COLO829 (cell line): ENCODE data around the gene DYNLRB1.
"Not testable (repeated sequence)": the region's sequence is repeated elsewhere in the genome, so short reads cannot be mapped to it uniquely, and the experiment has no call there.

ENCODE experiments used
- DNase-seq: peaks from one replicate; pipeline ENCODE4 v3.0.0; 2012; ENCODE audit warnings: low spot score

DYNLRB1 gene

DNA sequence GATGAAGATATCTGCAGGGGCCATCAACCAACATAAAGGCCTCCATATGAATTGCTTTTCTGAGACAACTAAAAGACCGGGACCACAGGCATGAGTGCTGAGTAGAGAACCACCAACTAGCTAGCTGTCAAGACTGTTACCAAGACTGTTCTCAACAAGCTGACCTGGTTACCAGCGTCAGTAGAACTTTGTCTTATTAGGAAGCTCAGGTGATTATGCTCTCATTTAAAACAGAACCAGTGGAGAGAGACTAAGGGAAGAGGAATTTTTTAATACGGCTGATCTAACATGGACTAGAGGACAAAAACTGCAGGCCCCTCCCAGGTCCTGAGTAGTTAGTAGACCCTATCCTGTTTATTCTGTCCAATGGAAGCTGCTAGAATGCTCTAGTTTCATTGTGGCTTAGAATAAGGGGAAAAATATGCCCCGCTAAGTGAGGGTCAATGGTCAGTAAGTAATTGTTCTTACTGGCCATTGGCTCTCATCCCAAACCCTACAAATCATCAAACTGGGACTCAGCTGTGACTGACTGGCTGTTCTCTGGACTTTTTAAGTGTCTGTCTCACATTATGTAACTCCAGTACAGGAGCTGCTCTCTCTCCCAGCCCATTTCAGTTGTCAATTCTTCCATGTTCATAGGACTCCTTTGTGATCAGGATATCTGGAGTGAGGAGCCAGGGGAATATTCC, 3.8 kb upstream of the DYNLRB1 start:
- no peak for DNase-seq

DNA sequence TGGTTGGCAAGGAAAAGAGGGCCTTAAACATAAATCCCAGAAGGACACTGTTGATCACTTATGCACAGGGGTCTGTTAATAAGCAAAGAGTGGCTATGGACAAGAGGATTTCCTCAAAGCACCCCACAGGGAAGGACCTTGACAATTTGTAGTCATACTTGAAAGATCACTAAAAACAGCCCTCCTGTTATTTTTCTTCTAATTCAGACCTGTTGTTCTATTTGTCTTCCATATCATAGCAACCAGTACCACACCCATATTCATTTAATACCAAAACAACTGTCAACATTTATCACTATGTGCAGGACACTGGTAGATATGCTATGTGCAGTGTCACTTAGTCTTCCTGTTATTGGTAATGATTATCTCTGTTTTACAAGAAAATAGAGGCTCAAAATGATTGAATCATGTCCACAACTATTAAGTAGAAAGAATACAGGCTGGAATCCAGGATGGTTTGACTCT, 3.2 kb upstream of the DYNLRB1 start:
- DNase-seq = no peak

DNA sequence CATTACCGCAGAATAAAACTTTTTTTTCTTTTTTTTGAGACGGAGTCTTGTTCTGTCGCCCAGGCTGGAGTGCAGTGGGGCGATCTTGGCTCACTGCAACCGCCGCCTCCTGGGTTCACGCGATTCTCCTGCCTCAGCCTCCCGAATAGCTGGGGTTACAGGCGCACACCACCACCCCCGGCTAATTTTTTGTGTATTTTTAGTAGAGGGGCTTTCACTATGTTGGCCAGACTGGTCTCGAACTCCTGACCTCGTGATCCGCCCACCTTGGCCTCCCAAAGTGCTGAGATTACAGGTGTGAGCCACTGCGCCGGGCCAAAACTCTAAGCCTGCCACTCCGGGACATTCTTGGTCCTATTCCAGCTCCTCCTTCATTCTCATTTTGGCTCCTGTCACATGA, 2.2 kb upstream of the DYNLRB1 start:
- not testable (repeated sequence) for DNase-seq

DNA sequence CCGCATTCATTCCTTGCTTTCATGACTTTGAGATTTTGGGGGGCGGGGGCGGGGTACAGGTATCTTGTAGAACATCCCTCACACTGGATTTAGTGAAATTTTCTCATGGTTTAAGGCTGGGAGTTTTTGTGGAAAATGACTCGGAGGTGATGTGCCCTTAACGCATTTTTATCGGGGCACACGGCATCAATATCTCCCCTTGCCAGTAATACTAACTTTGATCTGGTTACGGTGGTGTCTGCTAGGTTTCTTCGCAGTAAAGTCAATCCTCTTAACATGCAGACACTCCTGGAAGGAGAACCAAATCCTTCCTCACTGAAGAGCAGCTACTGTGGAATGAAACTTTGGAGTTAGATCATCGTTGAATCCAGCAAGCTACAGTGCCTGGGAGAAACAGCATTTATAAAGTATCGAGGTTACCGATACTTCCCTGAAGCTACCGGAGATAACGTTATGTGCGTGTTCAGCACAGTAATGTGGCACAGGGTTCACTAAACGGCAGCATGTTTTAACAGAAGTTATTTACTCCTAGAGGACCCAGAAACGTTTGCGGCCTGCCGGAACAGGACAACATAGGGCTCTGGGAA, 1.2 kb upstream of the DYNLRB1 start:
- no peak for DNase-seq

DNA sequence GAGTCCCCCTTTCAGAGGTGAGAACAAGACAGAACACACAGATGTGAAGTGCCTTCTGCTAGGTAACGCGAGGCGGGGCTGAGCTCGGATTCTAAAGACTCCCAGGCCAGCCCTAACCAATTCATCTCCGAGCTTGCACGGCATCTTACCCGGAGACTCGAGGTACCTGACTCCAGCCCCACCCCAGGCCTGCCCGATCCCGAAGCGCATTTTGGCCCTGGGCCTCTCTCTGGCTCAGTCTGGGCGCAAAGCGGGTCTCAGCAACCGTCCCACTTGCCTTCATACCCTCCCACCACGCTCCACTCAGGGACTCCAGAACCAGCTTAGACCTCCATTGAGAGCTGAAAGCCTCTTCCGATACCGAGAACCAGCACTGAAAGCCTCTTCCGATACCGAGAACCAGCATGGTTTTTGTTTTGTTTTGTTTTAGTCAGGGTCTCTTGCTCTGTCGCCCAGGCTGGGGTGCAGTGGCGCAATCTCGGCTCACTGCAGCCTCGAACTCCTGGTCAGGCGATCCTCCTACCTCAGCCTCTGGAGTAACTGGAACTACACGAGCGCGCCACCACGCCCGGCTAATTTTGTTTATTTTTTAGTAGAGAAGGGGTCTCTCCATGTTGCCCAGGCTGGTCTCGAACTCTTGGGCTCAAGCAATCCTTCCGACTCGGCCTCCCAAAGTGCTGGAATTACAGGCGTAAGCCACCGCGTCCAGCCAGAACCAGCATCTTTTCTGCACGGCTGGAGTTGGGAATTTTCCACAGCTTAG, 557 bp upstream of the DYNLRB1 start:
- DNase-seq = no peak

DNA sequence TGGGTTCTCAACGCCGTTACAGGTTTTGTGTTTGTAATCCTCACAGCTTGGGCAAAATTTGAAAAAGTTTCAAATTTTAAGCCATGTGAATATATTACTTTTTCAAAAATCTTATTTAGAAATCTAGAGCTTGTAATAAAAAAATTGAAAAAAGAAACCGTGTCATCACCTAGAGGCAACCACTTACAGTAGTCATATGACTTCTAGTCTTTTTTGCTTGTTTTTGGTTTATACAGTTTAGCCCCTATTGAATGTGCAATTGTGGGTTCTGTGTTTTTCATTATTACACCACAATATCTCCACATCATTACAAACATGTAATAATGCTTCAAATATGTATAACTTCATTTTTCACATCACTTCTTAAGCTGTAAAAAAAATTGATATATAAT, 888 bp downstream of the DYNLRB1 start:
- DNase-seq = no peak

DNA sequence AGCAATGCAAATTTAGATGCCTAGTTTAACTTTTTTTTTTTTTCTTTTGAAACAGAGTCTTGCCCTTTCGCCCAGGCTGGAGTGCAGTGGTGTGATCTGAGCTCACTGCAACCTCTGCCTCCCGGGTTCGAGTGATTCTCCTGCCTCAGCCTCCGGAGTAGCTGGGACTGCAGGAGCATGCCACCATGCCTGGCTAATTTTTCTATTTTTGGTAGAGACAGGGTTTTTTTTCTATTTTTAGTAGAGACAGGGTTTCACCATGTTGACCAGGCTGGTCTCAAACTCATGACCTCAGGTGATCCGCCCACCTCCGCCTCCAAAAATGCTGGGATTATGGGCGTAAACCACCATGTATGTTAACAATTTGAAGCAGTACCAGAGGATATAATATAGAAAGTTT, 2.6 kb downstream of the DYNLRB1 start:
- not testable (repeated sequence) for DNase-seq

DNA sequence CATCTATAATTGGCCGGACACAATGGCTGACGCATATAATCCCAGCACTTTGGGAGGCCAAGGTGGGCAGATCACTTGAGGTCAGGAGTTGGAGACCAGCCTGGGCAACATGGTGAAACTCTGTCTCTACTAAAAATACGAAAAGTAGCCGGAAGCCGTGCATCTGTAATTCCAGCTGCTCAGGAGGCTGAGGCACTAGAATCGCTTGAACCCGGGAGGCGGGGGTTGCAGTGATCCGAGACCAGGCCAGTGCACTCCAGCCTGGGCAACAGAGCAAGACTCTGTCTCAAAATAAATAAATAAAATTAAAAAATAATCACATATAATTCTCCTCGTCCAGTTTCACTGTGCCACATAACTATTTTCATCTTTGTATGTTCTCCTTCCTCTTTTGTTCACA, 3.6 kb downstream of the DYNLRB1 start:
- not testable (repeated sequence) for DNase-seq

DNA sequence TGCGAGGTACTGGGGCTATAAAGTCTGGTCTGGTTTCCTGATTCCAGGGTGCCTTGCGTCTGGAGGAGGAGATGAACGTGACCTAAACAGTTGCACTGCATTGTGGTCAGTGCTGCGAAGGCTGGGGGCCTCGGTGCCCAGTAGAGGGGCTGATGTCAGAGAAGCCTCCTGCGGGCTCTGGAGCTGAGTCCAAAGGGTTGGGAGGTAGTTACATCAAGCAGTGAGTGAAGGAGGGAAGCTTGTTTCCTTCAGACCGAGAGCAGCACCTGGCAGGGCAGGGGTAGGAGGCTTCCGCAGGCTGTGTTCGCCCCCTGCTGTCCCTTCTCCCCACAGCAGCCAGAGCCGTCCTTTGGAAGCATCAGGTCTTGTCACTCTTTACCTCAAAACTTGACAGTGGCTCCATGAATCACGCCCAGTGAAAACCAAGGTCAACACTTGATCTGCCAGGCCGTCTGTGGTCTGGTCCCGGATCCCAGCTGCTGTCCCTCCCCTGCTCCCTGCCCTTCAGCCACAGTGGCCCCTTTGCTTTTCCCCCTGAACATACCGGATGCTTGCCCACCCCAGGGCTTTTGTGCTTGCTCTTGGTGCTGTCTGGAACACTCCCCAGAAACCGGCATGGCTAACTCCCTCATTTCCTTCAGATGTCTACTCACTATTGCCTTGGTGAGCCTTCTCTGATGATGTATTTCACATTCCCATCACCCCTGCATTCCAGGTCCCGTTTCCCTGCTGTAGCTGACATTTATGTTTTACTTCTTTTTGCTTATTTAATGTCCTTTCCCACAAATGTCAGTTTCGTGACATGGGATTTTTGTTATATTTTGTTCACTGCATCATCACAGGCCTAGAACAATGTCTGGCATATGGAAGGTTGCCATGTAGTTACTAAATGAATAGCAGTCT, 7.0 kb downstream of the DYNLRB1 start:
- DNase-seq = no peak

DNA sequence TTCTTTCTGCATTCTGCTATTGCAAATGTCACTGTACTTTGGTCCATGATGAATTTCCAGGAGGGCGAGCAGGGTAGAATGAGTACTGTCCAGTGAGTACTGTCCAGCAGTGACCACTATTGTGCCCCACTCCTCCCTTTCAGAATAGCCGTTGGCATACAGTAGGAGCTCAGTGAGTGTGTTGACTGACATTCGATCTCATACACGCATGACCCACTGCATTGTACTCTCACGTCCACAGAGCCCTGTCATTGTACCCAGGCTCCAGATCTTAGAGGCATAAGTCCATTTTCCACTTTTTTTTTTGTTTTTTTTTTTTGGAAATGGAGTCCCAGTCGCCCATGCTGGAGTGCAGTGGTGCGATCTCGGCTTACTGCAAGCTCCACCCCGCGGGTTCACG, 8.2 kb downstream of the DYNLRB1 start:
- no peak for DNase-seq

DNA sequence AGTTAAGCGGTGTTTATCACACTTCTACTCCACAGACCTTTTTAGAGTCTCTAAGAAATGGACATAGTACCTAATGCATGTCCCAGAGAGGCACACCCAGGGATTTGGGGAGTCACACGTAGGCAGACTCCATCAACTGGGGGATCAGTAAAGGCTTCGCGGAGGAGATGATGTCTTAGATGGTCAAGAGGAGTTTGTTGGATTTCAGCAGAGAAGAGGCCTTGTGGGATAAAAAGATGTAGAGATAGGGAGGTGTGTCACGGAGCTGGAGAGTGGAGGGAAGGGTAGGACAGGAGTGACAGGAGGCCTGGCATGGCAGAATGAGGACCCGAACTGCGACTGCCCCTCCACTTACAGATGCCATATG, 9.1 kb downstream of the DYNLRB1 start:
- no peak for DNase-seq

DNA sequence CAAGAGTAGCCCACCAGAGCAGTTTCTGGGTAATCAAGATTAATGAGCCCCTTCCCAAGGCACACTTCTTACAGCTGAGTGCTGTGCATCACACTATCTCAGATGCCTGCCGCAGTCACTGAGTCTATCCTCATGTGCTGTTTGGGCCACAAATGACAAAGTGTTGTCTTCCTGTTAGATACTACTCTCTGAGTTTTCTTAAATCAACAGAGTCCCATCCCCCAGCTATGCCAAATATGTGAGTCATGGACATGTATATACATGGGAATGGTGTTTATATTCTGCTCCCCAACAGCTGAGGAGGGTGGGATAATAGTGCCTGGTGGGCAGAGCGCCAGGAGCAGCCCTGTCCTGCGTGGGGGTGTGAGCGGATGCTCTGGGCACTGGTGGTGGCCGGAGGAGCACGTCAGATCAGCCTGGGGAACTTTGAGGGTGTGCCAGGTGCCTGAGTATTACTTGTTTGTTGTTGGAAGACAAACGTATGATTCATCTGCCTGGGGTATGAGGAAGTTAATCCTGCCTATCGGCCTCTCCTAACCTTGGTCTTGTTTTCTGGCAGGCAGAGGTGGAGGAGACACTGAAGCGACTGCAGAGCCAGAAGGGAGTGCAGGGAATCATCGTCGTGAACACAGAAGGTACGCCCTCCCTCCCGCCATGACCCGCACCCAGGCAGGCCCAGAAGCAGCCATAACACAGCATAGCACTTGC, 9.6 kb downstream of the DYNLRB1 start:
- peak; percentile 94 for DNase-seq

DNA sequence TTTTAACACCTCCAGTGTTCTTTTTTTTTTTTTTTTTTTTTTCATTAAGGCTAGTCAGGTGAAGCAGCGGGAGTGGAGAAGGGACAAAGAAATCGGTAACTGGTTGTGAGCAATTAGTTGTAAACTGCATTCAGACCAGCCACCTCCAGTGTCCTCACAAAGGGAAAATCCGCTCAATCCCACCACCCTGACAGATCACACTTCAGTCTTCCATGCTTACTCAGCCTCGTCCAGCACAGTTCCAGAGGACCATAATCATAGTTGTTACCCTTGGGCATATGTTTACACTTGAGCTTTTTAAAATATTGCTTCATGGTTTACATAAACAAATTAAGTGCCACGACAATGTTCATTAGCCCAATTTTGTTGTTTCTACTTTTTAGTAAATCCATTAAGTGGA, 10.2 kb downstream of the DYNLRB1 start:
- DNase-seq = no peak

DNA sequence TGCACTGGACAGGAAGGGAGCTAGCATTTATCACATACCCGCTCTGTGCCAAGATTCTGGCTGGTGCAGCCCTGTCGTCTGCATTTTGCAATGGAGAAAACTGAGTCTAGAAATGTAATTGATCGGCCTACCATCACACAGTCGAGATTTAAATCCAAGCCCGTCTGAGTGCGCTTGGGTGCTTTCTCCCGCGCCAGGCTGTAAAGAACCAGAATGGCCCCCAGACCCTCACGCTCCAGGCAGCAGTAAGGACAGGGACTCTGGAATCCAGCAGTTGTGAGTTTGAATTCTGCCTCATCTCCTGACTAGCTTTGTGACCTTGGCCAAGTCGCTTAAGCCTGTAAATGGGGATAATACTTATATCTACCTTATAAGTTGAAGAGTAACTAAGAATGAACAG, 10.8 kb downstream of the DYNLRB1 start:
- no peak for DNase-seq

DNA sequence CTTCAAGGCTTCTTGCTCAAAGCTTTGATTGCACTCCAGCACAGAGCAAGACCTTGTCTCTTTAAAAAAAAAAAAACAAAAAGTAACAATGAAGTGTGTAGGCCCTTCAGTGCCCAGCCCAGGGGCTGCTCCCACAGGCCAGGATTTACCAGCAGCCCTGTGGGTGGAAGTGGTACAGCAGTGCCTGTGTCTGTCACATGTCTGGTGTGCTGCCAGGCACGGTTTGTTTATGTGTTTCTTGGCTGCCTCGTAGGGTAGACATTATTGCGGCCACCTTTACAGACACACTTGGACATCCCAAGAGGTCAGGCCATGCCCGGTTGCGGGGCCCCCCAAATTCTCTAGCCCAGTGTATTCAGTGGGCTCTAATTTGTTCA, 12.7 kb downstream of the DYNLRB1 start:
- DNase-seq = no peak

DNA sequence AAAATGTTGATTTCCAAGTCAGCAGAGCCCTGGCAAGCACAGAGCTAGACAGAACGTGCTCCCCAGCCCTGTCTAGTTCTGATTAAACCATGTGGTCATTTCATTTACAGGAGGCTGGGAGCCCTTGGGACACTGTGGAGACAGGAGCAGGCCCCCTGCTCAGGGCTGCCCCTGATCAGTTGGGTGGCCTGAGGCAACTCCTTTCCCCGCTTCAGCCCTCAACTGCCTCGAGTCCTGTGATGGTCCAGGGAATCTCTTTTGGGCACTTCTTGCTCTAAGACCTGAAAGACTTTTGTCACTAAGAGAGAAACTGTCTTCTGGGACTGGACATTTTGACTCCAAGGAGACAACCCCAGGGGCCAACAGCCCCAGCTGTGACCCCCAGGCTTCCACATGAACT, 13.5 kb downstream of the DYNLRB1 start:
- DNase-seq = no peak

DNA sequence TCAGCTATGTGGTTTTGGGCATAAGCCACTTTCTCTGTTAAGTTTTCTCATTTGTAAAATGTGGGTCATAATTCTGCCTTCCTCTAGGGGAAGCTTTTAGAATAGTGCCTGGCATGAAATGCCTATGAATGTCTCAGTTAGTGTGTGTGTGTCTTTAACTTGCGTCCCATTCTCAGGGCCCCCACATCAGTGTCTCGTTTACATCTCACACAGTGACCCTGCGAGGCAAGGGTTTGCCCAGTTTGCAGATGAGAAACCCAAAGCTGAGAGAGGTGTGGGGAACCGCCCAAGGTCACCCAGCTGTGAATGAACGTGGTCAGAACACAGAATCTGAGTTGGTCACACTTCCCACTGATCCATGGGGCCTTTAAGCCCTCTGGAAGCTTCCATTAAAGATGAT, 14.1 kb downstream of the DYNLRB1 start:
- no peak for DNase-seq

DNA sequence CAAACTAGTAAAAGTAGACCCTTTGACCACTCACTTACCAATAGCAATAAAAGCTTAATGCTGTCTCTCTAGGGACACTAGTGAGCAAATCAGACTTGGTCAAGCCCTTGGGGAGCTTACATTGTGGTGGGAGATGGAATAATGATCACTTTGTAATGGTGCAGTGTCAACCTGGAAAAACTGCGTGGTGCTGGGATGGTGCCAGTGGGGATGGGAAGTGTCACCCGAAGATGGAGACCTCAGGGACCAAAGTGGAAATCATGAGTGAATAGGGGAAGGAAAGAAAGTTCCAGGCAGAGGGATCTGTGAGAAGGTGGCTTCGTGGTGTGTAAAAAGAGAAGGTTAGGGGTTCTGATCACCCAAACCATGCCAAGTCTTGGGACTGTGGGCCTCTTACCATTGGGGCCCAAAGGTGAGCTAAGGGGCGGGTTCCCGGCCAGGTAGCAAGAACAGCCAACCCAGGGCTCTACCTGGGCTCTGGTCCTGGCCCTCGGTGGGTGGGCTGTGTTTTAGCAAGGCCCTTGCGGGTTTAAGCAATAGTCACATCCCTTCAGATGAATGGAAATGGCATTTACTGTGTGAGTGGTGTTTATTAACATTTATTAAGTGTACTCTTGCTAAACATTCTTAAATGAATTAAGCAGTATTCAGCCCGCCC, 15.5 kb downstream of the DYNLRB1 start:
- DNase-seq = no peak

DNA sequence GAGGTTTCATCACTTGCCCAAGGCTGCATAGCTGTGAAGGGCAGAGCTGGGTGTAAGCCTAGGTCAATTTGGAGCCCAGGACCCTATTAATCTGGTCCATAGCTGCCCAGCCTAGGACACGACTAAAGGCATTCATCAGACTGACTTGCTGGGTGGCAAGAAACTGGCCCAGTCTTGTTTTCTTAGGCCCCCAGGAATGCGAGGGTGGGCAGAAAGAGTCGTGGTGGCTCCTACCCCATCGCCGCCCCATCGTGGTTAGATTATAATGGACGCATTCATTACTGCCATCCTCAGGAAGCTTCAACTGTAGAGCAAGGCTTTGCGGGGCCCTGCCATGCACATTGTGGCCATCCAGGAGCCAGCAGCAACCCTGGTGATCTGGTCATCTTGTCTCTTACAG, 16.1 kb downstream of the DYNLRB1 start:
- no peak for DNase-seq

DNA sequence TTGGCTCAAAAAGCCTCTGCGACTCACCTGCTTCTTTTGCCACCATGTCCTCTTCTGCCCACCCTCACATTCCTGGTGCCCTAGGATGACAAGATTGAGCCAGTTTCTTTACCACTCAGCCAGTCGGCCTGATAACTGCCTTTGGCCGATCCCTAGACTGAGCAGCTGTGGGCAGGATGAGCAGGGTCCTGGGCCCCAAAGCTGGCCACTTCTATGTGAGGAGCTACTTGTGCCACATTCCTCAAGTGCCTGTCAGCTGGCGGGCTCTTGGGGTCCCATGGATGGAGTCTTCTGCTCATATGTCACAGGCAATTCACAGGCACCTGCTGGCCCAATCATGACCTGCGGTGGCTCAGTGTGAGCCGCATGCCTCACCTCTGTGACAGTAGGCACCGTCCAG, 16.5 kb downstream of the DYNLRB1 start:
- no peak for DNase-seq
